Sigmoid colon (tissue), 7 donors: Measurements from ENCODE around the gene EMX2. TPM values are rescaled to one million over a fixed set of nuclear protein-coding genes. Genes with fewer than 3 reads are reported as not detected.
A peak's percentile ranks its signal among the peaks of the same experiment; 100 is the strongest.

Source experiments
- DNase-seq: peaks from one replicate; pipeline ENCODE4 v3.0.0-alpha.2; 2019
- H3K27ac ChIP-seq, 4 donors: fragments of 200-600 bp; sonication (generic); one replicate each; pipeline ENCODE4 v1.5.1; 2016 to 2019; ENCODE audit warnings: mild to moderate bottlenecking in 1 of 4
- H3K27me3 ChIP-seq, 3 donors: fragments of 200-600 bp; sonication (generic); one replicate each; pipeline ENCODE4 v1.5.1; 2019; ENCODE audit warnings: mild to moderate bottlenecking in 1 of 3
- H3K36me3 ChIP-seq, 4 donors: fragments of 200-600 bp; sonication (generic); one replicate each; pipeline ENCODE4 v1.5.1; 2016 to 2019
- H3K4me1 ChIP-seq, 4 donors: fragments of 200-600 bp; sonication (generic); one replicate each; pipeline ENCODE4 v1.5.1; 2017 to 2019
- H3K4me3 ChIP-seq, 4 donors: fragments of 200-600 bp; sonication (generic); one replicate each; pipeline ENCODE4 v1.5.1; 2017 to 2019; ENCODE audit warnings: mild to moderate bottlenecking in 2 of 4, moderate library complexity in 1 of 4
- H3K9me3 ChIP-seq, 4 donors: fragments of 200-600 bp in 3 of 4; sonication (generic) in 3 of 4; one replicate each; pipeline versions ENCODE4 v1.5.1 to v1.6.1; 2013 to 2019
- CTCF ChIP-seq, 4 experiments: fragments of 450-650 bp in 3 of 4; fragments of 200-600 bp in 1 of 4; IDR thresholded peaks; one replicate each; pipeline ENCODE4 v1.5.1; 2016 to 2019; ENCODE audit warnings: antibody characterized with exemption in 4 of 4, mild to moderate bottlenecking in 3 of 4, moderate library complexity in 2 of 4
- EP300 ChIP-seq, 4 donors: sonication (generic); formaldehyde crosslinking; IDR thresholded peaks; one replicate each; pipeline ENCODE4 v1.6.1; 2017; ENCODE audit warnings: antibody characterized with exemption in 4 of 4
- POLR2A ChIP-seq, 2 donors: fragments of 450-650 bp; IDR thresholded peaks; one replicate each; pipeline ENCODE4 v1.6.1; 2016; ENCODE audit warnings: antibody characterized with exemption in 2 of 2, mild to moderate bottlenecking in 2 of 2, moderate library complexity in 2 of 2
- POLR2AphosphoS5 ChIP-seq, 4 donors: sonication (generic); formaldehyde crosslinking; IDR thresholded peaks; one replicate each; pipeline ENCODE4 v1.6.1; 2017; ENCODE audit warnings: antibody characterized with exemption in 4 of 4
- WGBS, 2 donors: extraction: QIAGEN DNeasy Blood & Tissue Kit; methylation state at CpG; one replicate each; pipeline ENCODE4 v1.1.7; 2013; 5-methylcytosine and 5-hydroxymethylcytosine counted together
- intact Hi-C: fragments of 100-400 bp; cut with DNase I; formaldehyde crosslinking; loops from one replicate; pipeline ENCODE4 v1.15.1; 2023
- polyA plus RNA-seq, 3 donors: library from polyadenylated mRNA; stranded (reverse); fragments of 200-250 nt; gene quantifications; one replicate each; pipeline ENCODE4 v1.2.3, GENCODE V29; 2013
- total RNA-seq, 4 donors: library from RNA; depleted of rRNA; stranded (reverse); fragments of >200 nt; gene quantifications; one replicate each; pipeline ENCODE4 v1.1.0, GENCODE V29; 2016
- donor health status: healthy with polysubstance abuse.
- donor health status: Bipolar disorder and iron deficiency.
- donor health status: healthy.

Gene EMX2
- total and polyA plus RNA-seq, 7 donors, result 0.36 TPM; not detected in 6

- TF ChIP-seq POLR2A (IDR thresholded peaks at IDR 0.05) (no peak), CTCF (IDR thresholded peaks at IDR 0.05) (no peak), POLR2AphosphoS5 (IDR thresholded peaks at IDR 0.05) (peak in 1 of 4 donors; percentile 3)
- no peak overlapping the region for H3K4me3 ChIP-seq
- no peak overlapping the region for H3K27ac ChIP-seq
- H3K4me1 ChIP-seq, result peaks cover 0 to 46% (median 35%) of the 10 kb centered on the region in 4 donors
- peak; percentile 28 for DNase-seq
- intact Hi-C loops, result loop anchor here (10.0 kb wide), 1 partner anchor 511 kb away; the partner anchor contains the start of gene RAB11FIP2
- 4 to 5% methylated on average over 24 of the region's 24 CpGs for WGBS, 2 donors
- no peaks in the 10 kb centered on the region for H3K9me3 ChIP-seq
- no peaks in the 10 kb centered on the region for H3K36me3 ChIP-seq
- H3K27me3 ChIP-seq, result peaks cover 61 to 96% (median 82%) of the 10 kb centered on the region in 3 donors
Measured at GRCh38 chr10:117533507-117534281, 8.9 kb upstream of the EMX2 start.

DNA sequence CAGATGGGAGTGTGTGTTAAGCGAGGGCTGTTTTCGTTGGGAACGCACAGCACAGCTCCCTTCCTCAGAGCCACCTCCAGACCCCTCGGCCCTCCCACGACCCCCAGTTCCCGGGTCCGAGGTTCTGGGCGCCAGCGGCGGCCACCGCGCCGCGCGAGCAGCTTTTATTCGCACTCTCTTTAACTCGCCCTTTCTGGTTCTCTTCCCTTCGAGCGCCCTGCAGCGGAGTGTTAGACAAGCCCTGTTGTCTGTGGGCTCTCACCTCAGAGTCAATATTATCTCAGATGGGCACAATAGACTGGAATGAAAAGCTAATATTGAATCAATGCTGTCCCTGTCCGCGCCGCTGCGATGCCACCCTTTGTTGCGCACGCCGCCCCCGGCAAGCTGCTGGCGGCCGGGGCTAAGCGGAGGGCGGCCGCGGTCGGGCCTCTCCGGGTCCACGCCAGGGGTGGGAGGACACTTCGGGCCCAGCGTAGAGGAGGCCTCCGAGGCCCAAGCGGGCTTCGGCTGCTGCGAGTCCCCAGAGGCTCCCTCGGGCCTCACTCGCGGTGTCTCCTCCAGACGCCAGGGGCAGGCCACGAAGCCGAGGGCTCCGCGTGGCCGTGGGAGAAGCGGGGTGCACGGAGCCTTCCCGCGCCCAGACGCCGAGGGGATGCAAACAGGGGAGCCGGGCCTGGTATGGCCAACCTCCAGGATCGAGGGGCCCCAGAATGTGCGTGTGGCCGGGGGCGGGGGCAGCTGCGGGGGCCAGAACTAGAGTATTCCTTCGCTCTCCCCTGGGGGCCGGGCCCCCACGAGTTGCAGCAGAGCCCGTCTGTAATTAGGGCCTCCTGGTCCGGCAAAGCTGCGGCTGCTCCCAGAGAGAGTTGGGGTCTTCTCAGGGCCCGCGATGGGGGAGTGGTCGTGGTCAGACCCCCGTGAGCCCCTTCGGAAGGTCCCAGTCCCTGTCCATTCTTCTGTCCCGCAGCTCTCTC is 7.9 kb upstream of the EMX2 start:
- H3K9me3 ChIP-seq, result no peaks in the 10 kb centered on the region
- H3K4me1 ChIP-seq, result peaks cover 0 to 46% (median 35%) of the 10 kb centered on the region in 4 donors
- WGBS, 2 donors, result 3 to 4% methylated on average over 76 of the region's 76 CpGs
- DNase-seq, result no peak
- no peak overlapping the region for H3K27ac ChIP-seq
- intact Hi-C loops, result loop anchor here (5.0 to 10.0 kb wide), 2 partner anchors 92 to 510 kb away; partner anchors contain the start of gene RAB11FIP2
- H3K4me3 ChIP-seq, result peak overlapping the region in 3 of 4 donors; percentile 12 to 41 (median 33)
- no peaks in the 10 kb centered on the region for H3K36me3 ChIP-seq
- peaks cover 61 to 97% (median 91%) of the 10 kb centered on the region in 3 donors for H3K27me3 ChIP-seq
- no peak for TF ChIP-seq EP300 (IDR thresholded peaks at IDR 0.05)
- TF ChIP-seq CTCF (IDR thresholded peaks at IDR 0.05), result no peak
- no peak for TF ChIP-seq POLR2A (IDR thresholded peaks at IDR 0.05)
- no peak for TF ChIP-seq POLR2AphosphoS5 (IDR thresholded peaks at IDR 0.05)

GRCh38 chr10:117535298-117536071 is 7.1 kb upstream of the EMX2 start:
- WGBS, 2 donors, result 4% methylated on average over 54 of the region's 54 CpGs
- DNase-seq, result no peak
- Histone ChIP-seq H3K9me3 (no peaks in the 10 kb centered on the region), H3K4me3 (peak overlapping the region in 3 of 4 donors; percentile 12 to 41 (median 33)), H3K4me1 (peaks cover 0 to 46% (median 35%) of the 10 kb centered on the region in 4 donors), H3K36me3 (no peaks in the 10 kb centered on the region), H3K27ac (no peak overlapping the region), H3K27me3 (peaks cover 61 to 100% (median 97%) of the 10 kb centered on the region in 3 donors)
- TF ChIP-seq EP300 (IDR thresholded peaks at IDR 0.05) (no peak), POLR2AphosphoS5 (IDR thresholded peaks at IDR 0.05) (no peak), POLR2A (IDR thresholded peaks at IDR 0.05) (no peak), CTCF (IDR thresholded peaks at IDR 0.05) (no peak)
- intact Hi-C loops, result loop anchor here (2.0 to 10.0 kb wide), 3 partner anchors 93 to 705 kb away; partner anchors contain the start of gene RAB11FIP2
